Activated naive CD4-positive, alpha-beta T cell (primary cell): Measurements from ENCODE around the gene RNF223.

Source experiments
- DNase-seq, 4 experiments: peaks; one replicate each; lab custom pipeline; 2025; lab: John Stamatoyannopoulos, UW

The RNF223 gene

GRCh38 chr1:1046243-1046642 lies 27.9 kb downstream of the RNF223 start:
- no peak for DNase-seq

- DNase-seq = no peak
These were observed 29.0 kb downstream of the RNF223 start for GRCh38 chr1:1045129-1045528.

GRCh38 chr1:1044455-1045078 lies 29.5 kb downstream of the RNF223 start:
- no peak for DNase-seq

GRCh38 chr1:1043921-1044320 lies 30.2 kb downstream of the RNF223 start:
- DNase-seq = no peak

GRCh38 chr1:1043411-1043810 lies 30.7 kb downstream of the RNF223 start:
- DNase-seq = no peak

- no peak for DNase-seq
These were observed 31.3 kb downstream of the RNF223 start for GRCh38 chr1:1042835-1043234.

- DNase-seq = no peak
These were observed 32.2 kb downstream of the RNF223 start for GRCh38 chr1:1041873-1042272.

- DNase-seq = no peak
These were observed 33.0 kb downstream of the RNF223 start for GRCh38 chr1:1041092-1041523.

- DNase-seq = peak; percentile 30 to 82 (median 72)
These were observed 33.8 kb downstream of the RNF223 start for GRCh38 chr1:1040004-1040991.

- DNase-seq = no peak
These were observed 34.8 kb downstream of the RNF223 start for GRCh38 chr1:1039145-1039910.

- no peak for DNase-seq
These were observed 35.4 kb downstream of the RNF223 start for GRCh38 chr1:1038694-1039093.

- no peak for DNase-seq
These were observed 36.5 kb downstream of the RNF223 start for GRCh38 chr1:1037366-1038327.

- no peak for DNase-seq
These were observed 38.7 kb downstream of the RNF223 start for GRCh38 chr1:1035291-1035943.

- no peak for DNase-seq
These were observed 39.7 kb downstream of the RNF223 start for GRCh38 chr1:1034439-1034781.

- DNase-seq = no peak
These were observed 40.2 kb downstream of the RNF223 start for GRCh38 chr1:1033731-1034438.

GRCh38 chr1:1033009-1033587 lies 41.0 kb downstream of the RNF223 start:
- peak; percentile 65 to 81 (median 76) for DNase-seq

GRCh38 chr1:1032424-1032823 lies 41.7 kb downstream of the RNF223 start:
- no peak for DNase-seq

- no peak for DNase-seq
These were observed 42.4 kb downstream of the RNF223 start for GRCh38 chr1:1031659-1032235.
